ENCODE data around the gene OGDHL. TPM values are rescaled to one million over a fixed set of nuclear protein-coding genes. Genes with fewer than 3 reads are reported as not detected.
"Not testable (repeated sequence)": the region's sequence is repeated elsewhere in the genome, so short reads cannot be mapped to it uniquely, and the experiment has no call there.

The OGDHL gene
- total and polyA plus RNA-seq, 2 donors, result 0.61 to 1.9 TPM

DNA sequence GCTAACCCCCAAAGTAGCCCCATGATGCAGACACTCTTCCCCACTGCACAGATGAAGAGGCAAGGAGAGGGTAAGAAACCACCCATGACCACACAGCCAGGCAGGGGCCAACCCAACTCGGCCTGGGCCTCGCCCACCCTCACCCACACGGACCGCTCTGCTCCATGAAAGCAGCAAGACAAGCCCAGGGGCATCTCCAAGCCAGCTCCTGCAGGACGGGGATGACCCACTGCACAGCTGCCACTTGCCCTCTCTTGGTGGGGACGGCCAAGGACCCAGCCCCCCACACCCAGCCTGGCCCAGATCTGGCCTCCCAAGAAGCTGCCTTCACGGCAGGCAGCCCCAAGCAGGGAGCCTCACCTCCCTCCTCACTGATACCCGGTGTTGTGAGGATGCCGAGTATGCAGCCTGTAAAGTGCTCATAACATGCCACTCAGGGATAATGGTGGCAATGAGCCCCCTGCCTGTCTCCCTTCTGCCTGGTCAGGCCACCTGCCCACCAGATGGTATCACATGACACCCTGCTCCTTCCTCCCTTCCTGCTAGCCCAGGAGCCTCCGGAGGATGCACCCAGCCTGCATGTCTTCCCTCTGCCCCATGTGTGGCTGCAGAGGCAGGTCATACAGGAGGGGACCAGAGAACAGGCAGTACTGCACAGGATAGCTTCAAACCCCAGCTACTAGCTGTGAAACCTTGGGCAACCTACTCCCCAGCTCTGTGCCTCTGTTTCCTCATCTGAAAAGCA, 23.3 kb downstream of the OGDHL start:
- H3K27ac ChIP-seq (ENCODE audit: low read depth in 1 of 2, low read length in 1 of 2), result no peak overlapping the region
- DNase-seq (ENCODE audit: low read depth in 6 of 9, low spot score in 9 of 9), result no peak

DNA sequence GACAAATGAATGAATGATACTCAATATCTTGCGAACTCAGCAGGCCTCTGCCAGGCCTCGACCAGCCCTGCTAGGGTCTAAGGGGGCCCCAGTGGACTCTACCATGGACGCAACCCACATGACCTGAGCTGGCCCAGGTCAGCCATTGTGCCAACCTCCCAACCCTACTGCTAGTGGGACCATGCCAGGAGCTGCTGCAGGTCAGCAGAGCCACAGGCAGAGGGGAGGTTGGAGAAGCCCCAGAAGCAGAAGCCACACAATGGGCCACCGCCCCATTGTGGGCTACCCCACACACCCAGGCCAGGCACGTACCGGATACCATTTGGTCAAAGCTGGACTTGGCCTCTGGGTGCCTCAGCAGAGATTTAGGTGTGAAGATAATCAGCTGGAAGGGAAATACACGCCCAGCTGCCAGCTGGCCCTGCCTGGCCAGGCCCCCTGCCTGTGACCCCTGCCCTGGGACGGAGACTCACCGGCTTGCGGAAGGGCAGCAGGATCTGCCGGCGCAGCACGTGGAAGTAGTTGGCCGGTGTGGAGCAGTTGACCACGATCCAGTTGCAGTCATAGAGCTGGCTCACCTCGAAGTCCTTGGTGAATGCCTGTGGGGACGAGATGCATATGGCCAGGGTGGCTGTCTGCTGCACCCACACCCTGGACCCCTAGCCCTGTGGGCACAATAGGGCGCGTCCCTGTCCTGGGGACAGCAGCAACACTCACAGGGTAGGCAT, 24.5 kb downstream of the OGDHL start:
- 94% methylated on average over 19 of the region's 19 CpGs for WGBS

More for the DNA sequence above, 23.3 kb downstream of the OGDHL start:
- H3K4me1 ChIP-seq (ENCODE audit: control insufficient read depth in 2 of 2, insufficient read depth in 2 of 2, low read length in 2 of 2), result no peaks in the 10 kb centered on the region
- no peaks in the 10 kb centered on the region for H3K27me3 ChIP-seq (ENCODE audit: control insufficient read depth in 2 of 2, insufficient read depth in 1 of 2, low read length in 1 of 2)
- 83% methylated on average over 10 of the region's 10 CpGs for WGBS
- H3K36me3 ChIP-seq (ENCODE audit: control insufficient read depth in 2 of 2, insufficient read depth in 2 of 2, low read length in 1 of 2), result no peaks in the 10 kb centered on the region
- H3K4me3 ChIP-seq (ENCODE audit: low read length in 2 of 2), result no peak overlapping the region
- H3K9me3 ChIP-seq (ENCODE audit: control insufficient read depth in 2 of 2, insufficient read depth in 1 of 2, low read length in 1 of 2), result no peaks in the 10 kb centered on the region

DNA sequence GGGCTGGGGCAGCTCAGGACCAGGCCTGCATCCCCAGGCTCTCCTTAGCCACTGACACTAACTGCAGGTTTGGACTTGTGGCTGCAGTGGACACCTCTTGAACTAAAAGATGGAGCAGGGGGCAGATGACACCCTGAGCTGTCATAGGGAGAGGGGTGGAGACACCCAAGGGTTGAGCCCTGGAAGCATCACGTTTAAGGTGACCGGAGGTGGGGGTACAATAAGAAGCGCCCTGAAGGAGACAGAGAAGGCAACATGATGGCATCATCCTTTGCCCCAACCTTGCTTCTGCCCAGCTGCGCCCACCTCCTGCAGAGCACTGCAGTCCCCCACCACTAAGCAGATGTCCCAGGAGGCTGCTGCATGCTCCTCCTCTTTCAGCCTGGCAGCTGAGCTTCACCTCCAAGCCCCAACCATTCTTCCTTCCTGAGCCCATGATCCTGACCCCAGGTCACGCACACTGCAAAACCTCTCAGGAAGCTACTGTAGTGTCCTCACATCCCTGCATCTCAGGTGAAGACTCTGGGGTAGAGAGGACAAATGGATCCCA, 25.5 kb downstream of the OGDHL start:
- Histone ChIP-seq H3K9me3 (ENCODE audit: control insufficient read depth in 2 of 2, insufficient read depth in 1 of 2, low read length in 1 of 2) (no peaks in the 10 kb centered on the region), H3K27ac (ENCODE audit: low read depth in 1 of 2, low read length in 1 of 2) (no peak overlapping the region), H3K27me3 (ENCODE audit: control insufficient read depth in 2 of 2, insufficient read depth in 1 of 2, low read length in 1 of 2) (no peaks in the 10 kb centered on the region), H3K4me1 (ENCODE audit: control insufficient read depth in 2 of 2, insufficient read depth in 2 of 2, low read length in 2 of 2) (no peaks in the 10 kb centered on the region), H3K4me3 (ENCODE audit: low read length in 2 of 2) (no peak overlapping the region), H3K36me3 (ENCODE audit: control insufficient read depth in 2 of 2, insufficient read depth in 2 of 2, low read length in 1 of 2) (no peaks in the 10 kb centered on the region)
- no peak for DNase-seq (ENCODE audit: low read depth in 6 of 9, low spot score in 9 of 9)
- WGBS, result 96% methylated on average over 5 of the region's 5 CpGs

More for the DNA sequence above, 24.5 kb downstream of the OGDHL start:
- Histone ChIP-seq H3K36me3 (ENCODE audit: control insufficient read depth in 2 of 2, insufficient read depth in 2 of 2, low read length in 1 of 2) (no peaks in the 10 kb centered on the region), H3K27ac (ENCODE audit: low read depth in 1 of 2, low read length in 1 of 2) (no peak overlapping the region), H3K4me3 (ENCODE audit: low read length in 2 of 2) (no peak overlapping the region), H3K4me1 (ENCODE audit: control insufficient read depth in 2 of 2, insufficient read depth in 2 of 2, low read length in 2 of 2) (no peaks in the 10 kb centered on the region), H3K9me3 (ENCODE audit: control insufficient read depth in 2 of 2, insufficient read depth in 1 of 2, low read length in 1 of 2) (no peaks in the 10 kb centered on the region), H3K27me3 (ENCODE audit: control insufficient read depth in 2 of 2, insufficient read depth in 1 of 2, low read length in 1 of 2) (no peaks in the 10 kb centered on the region)
- no peak for DNase-seq (ENCODE audit: low read depth in 6 of 9, low spot score in 9 of 9)

DNA sequence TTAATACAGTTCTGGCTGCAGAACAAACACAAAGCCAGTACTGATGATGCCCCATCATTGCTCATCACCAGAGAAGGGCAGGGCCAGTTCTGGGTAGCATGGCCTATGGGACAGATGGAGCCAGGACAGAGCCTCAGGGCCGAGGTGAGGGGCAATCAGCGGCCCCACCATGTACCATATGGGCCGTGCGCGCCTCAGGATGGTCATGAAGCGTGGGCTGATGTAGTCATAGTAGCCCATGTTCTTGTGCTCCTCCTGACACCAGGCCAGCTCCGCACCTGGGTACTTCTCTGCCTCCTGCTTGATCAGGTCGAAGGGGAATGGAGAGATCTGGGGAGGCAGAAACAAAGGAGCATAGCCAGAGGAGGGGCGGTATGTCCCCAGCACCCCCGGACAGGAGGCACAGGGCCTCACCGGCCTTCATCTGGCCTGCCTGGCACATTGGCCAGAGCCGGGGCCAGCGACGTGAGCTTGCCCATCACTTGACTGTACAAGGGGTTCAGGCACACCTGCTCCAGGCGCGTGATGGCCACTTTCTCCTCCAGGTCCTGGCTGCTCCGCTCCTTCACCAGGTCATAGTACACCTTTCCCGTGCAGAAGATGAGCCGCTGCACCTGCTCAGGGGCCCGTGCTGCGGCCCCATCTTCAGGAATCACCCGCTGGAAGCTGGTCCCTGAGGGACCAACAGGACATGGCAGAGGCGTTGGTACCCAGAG, 26.1 kb downstream of the OGDHL start:
- 96% methylated on average over 23 of the region's 23 CpGs for WGBS
- Histone ChIP-seq H3K9me3 (ENCODE audit: control insufficient read depth in 2 of 2, insufficient read depth in 1 of 2, low read length in 1 of 2) (no peaks in the 10 kb centered on the region), H3K27me3 (ENCODE audit: control insufficient read depth in 2 of 2, insufficient read depth in 1 of 2, low read length in 1 of 2) (no peaks in the 10 kb centered on the region), H3K4me1 (ENCODE audit: control insufficient read depth in 2 of 2, insufficient read depth in 2 of 2, low read length in 2 of 2) (no peaks in the 10 kb centered on the region), H3K27ac (ENCODE audit: low read depth in 1 of 2, low read length in 1 of 2) (no peak overlapping the region), H3K36me3 (ENCODE audit: control insufficient read depth in 2 of 2, insufficient read depth in 2 of 2, low read length in 1 of 2) (no peaks in the 10 kb centered on the region), H3K4me3 (ENCODE audit: low read length in 2 of 2) (no peak overlapping the region)
- no peak for DNase-seq (ENCODE audit: low read depth in 6 of 9, low spot score in 9 of 9)

DNA sequence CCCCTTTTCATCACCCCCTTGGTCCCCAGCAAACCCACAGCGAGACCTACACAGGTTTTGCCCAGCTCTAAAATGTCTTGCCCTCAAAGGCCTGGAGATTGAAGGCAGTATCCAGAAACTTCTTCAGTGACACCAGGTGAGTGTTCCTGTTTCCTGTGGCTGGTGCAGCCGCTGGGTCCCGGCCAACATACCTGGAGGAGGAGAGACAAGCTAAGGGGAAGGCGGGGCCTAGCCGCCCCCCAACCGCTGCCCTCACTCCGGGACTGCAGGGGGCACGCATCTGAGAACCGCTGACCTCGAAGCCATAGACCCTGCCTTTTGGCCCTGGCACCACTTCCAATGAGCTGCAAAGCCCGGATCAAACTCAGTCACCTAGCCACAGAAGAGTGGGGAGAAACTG, 27.0 kb downstream of the OGDHL start:
- no peaks in the 10 kb centered on the region for H3K4me1 ChIP-seq (ENCODE audit: control insufficient read depth in 2 of 2, insufficient read depth in 2 of 2, low read length in 2 of 2)
- no peaks in the 10 kb centered on the region for H3K9me3 ChIP-seq (ENCODE audit: control insufficient read depth in 2 of 2, insufficient read depth in 1 of 2, low read length in 1 of 2)
- no peaks in the 10 kb centered on the region for H3K36me3 ChIP-seq (ENCODE audit: control insufficient read depth in 2 of 2, insufficient read depth in 2 of 2, low read length in 1 of 2)
- H3K27me3 ChIP-seq (ENCODE audit: control insufficient read depth in 2 of 2, insufficient read depth in 1 of 2, low read length in 1 of 2), result no peaks in the 10 kb centered on the region
- no peak overlapping the region for H3K4me3 ChIP-seq (ENCODE audit: low read length in 2 of 2)
- H3K27ac ChIP-seq (ENCODE audit: low read depth in 1 of 2, low read length in 1 of 2), result no peak overlapping the region
- no peak for DNase-seq (ENCODE audit: low read depth in 6 of 9, low spot score in 9 of 9)
- 69% methylated on average over 11 of the region's 11 CpGs for WGBS

DNA sequence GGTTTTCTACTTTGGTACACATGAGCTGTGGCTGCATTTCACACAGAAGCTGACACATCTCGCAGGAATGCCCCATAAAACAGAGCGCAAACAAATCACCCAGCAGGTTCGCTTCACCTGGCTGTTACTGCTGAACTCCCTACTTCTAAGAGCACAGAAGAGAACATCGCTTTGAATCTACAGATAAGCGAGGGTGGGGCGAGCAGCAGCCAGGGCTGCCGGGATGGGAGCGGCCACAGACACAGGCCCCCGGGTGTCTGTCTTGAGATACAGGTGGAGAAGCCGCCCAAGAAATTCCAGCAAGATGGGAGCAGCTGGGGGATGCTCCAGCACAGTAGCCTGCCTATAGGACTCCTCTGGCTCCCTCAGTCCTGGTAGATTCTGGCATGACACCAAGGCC, 27.4 kb downstream of the OGDHL start:
- Histone ChIP-seq H3K27me3 (ENCODE audit: control insufficient read depth in 2 of 2, insufficient read depth in 1 of 2, low read length in 1 of 2) (no peaks in the 10 kb centered on the region), H3K9me3 (ENCODE audit: control insufficient read depth in 2 of 2, insufficient read depth in 1 of 2, low read length in 1 of 2) (no peaks in the 10 kb centered on the region), H3K4me3 (ENCODE audit: low read length in 2 of 2) (no peak overlapping the region), H3K4me1 (ENCODE audit: control insufficient read depth in 2 of 2, insufficient read depth in 2 of 2, low read length in 2 of 2) (no peaks in the 10 kb centered on the region), H3K27ac (ENCODE audit: low read depth in 1 of 2, low read length in 1 of 2) (no peak overlapping the region), H3K36me3 (ENCODE audit: control insufficient read depth in 2 of 2, insufficient read depth in 2 of 2, low read length in 1 of 2) (no peaks in the 10 kb centered on the region)
- DNase-seq (ENCODE audit: low read depth in 6 of 9, low spot score in 9 of 9), result no peak
- 89% methylated on average over 10 of the region's 10 CpGs for WGBS

DNA sequence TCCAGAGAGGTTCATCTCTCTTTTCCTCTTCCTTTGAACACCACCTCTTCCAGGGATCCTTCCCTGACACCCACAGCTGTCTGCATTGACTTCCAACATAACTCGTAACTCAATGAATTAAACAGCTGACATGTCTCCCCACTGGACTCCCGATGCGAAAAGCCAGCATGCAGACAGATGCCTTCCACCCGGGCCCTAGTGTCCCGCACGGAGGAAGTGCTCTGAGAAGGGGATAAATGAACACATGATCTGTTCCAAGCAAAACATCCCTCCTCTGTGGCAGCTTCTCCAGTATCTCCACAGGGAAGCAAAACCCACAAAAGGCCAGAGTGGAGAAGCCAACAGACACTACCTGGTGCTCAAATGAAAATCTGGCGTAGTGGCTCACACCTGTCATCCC, 28.3 kb downstream of the OGDHL start:
- Histone ChIP-seq H3K36me3 (ENCODE audit: control insufficient read depth in 2 of 2, insufficient read depth in 2 of 2, low read length in 1 of 2) (no peaks in the 10 kb centered on the region), H3K9me3 (ENCODE audit: control insufficient read depth in 2 of 2, insufficient read depth in 1 of 2, low read length in 1 of 2) (no peaks in the 10 kb centered on the region), H3K4me1 (ENCODE audit: control insufficient read depth in 2 of 2, insufficient read depth in 2 of 2, low read length in 2 of 2) (no peaks in the 10 kb centered on the region), H3K27me3 (ENCODE audit: control insufficient read depth in 2 of 2, insufficient read depth in 1 of 2, low read length in 1 of 2) (no peaks in the 10 kb centered on the region), H3K4me3 (ENCODE audit: low read length in 2 of 2) (no peak overlapping the region), H3K27ac (ENCODE audit: low read depth in 1 of 2, low read length in 1 of 2) (no peak overlapping the region)
- DNase-seq (ENCODE audit: low read depth in 6 of 9, low spot score in 9 of 9), result no peak
- 95% methylated on average over 7 of the region's 7 CpGs for WGBS

DNA sequence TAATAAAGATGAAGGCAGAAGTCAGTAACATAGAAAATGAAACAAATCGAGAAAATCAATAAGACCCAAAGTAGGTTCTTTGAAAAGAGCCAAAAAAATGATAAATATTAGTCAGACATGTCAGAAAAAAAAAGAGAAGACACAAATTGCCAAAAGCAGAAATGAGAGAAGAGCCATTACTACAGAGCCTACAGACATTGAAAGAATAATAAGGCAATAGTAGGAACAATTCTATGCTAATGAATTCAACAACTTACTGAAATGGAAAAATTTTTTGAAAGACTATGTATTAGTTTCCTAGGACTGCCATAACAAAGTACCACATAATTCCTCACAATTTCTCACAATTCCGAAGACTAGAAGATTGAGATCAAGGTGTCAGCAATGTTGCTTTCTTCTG, 35.5 kb downstream of the OGDHL start:
- Histone ChIP-seq H3K27me3 (ENCODE audit: control insufficient read depth in 2 of 2, insufficient read depth in 1 of 2, low read length in 1 of 2) (no peaks in the 10 kb centered on the region), H3K36me3 (ENCODE audit: control insufficient read depth in 2 of 2, insufficient read depth in 2 of 2, low read length in 1 of 2) (no peaks in the 10 kb centered on the region), H3K27ac (ENCODE audit: low read depth in 1 of 2, low read length in 1 of 2) (no peak overlapping the region), H3K4me3 (ENCODE audit: low read length in 2 of 2) (no peak overlapping the region), H3K4me1 (ENCODE audit: control insufficient read depth in 2 of 2, insufficient read depth in 2 of 2, low read length in 2 of 2) (no peaks in the 10 kb centered on the region), H3K9me3 (ENCODE audit: control insufficient read depth in 2 of 2, insufficient read depth in 1 of 2, low read length in 1 of 2) (no peaks in the 10 kb centered on the region)
- no peak for DNase-seq (ENCODE audit: low read depth in 6 of 9, low spot score in 9 of 9)
- WGBS, result 79% methylated on average over 2 of the region's 2 CpGs

DNA sequence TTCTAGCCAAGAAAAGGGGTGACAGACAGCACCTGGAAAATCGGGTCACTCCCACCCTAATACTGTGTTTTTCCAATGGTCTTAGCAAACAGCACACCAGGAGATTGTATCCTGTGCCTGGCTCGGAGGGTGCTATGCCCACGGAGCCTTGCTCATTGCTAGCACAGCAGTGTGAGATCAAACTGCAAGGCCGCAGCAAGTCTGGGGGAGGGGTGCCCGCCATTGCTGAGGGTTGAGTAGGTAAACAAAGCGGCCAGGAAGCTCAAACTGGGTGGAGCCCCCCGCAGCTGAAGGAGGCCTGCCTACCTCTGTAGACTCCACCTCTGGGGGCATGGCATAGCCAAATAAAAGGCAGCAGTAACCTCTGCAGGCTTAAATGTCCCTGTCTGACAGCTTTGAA, 47.0 kb downstream of the OGDHL start:
- not testable (repeated sequence) for H3K4me3 ChIP-seq (ENCODE audit: low read length in 2 of 2); H3K27ac ChIP-seq (ENCODE audit: low read depth in 1 of 2, low read length in 1 of 2); H3K27me3 ChIP-seq (ENCODE audit: control insufficient read depth in 2 of 2, insufficient read depth in 1 of 2, low read length in 1 of 2); H3K9me3 ChIP-seq (ENCODE audit: control insufficient read depth in 2 of 2, insufficient read depth in 1 of 2, low read length in 1 of 2); DNase-seq (ENCODE audit: low read depth in 6 of 9, low spot score in 9 of 9); H3K36me3 ChIP-seq (ENCODE audit: control insufficient read depth in 2 of 2, insufficient read depth in 2 of 2, low read length in 1 of 2); H3K4me1 ChIP-seq (ENCODE audit: control insufficient read depth in 2 of 2, insufficient read depth in 2 of 2, low read length in 2 of 2)
- WGBS, result 95% methylated on average over 7 of the region's 7 CpGs
